ENCODE measurements around the gene H1-8. TPM values are rescaled to one million over a fixed set of nuclear protein-coding genes. Genes with fewer than 3 reads are reported as not detected.
"Not testable (repeated sequence)": the region's sequence is repeated elsewhere in the genome, so short reads cannot be mapped to it uniquely, and the experiment has no call there.

The H1-8 gene
- total RNA-seq, 2 donors from 2014 or later = not detected

DNA sequence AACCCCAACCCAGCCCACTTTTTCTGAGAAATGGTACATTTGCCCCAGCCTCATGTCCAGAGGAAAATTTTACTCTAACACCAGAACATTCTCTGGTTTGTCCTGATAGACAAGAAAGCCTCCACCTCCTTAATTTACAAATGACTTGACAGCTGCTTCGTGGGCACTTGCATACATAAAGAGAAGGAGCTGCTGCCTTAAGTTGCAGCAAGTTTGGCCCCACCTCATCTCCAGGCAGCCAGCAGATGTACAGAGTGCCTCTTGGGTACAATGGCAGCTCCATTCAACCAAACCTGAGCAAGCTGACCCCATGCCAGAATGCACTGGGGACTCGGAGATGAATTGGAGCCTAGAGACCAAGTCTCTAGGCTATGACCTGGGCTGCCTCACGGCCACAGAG lies 6.2 kb upstream of the H1-8 start:
- Histone ChIP-seq H3K27me3 (replicated peaks; ENCODE audit: insufficient read depth) (no peaks in the 10 kb centered on the region), H3K9me3 (no peaks in the 10 kb centered on the region), H3K4me1 (ENCODE audit: control insufficient read depth in 1 of 2, low read depth in 2 of 2) (no peaks in the 10 kb centered on the region), H3K27ac (no peak overlapping the region), H3K4me3 (no peak overlapping the region), H3K36me3 (no peaks in the 10 kb centered on the region)
- TF ChIP-seq, protein P1, sequence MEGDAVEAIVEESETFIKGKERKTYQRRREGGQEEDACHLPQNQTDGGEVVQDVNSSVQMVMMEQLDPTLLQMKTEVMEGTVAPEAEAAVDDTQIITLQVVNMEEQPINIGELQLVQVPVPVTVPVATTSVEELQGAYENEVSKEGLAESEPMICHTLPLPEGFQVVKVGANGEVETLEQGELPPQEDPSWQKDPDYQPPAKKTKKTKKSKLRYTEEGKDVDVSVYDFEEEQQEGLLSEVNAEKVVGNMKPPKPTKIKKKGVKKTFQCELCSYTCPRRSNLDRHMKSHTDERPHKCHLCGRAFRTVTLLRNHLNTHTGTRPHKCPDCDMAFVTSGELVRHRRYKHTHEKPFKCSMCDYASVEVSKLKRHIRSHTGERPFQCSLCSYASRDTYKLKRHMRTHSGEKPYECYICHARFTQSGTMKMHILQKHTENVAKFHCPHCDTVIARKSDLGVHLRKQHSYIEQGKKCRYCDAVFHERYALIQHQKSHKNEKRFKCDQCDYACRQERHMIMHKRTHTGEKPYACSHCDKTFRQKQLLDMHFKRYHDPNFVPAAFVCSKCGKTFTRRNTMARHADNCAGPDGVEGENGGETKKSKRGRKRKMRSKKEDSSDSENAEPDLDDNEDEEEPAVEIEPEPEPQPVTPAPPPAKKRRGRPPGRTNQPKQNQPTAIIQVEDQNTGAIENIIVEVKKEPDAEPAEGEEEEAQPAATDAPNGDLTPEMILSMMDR (IDR thresholded peaks at IDR 0.05) = no peak
- DNase-seq (ENCODE audit: low spot score) (no peak), ATAC-seq (ENCODE audit: insufficient number of reproducible peaks, low FRiP score, low read depth) (no peak)

DNA sequence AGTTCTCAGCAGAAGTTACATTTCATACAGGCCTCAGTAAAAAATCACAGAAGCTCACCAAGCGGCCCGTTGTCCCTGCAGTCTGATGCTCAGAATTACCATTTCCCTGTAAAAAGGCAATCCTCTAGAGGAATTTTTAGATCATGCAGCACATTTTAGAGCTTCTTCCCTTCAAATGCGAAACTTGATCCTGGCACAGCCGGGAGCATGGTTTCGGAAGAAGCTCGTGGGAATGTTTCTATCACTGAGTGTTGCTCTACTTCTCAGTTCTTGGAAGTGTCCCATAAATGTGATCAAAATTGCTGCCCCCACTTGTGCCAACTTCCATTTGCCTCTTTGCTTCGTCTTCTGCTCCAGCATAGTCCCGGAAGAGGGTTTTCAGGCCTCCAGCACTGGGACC lies 3.8 kb upstream of the H1-8 start:
- ATAC-seq (ENCODE audit: insufficient number of reproducible peaks, low FRiP score, low read depth) (no peak), DNase-seq (ENCODE audit: low spot score) (no peak)
- Histone ChIP-seq H3K4me3 (no peak overlapping the region), H3K27me3 (replicated peaks; ENCODE audit: insufficient read depth) (no peaks in the 10 kb centered on the region), H3K9me3 (no peaks in the 10 kb centered on the region), H3K4me1 (ENCODE audit: control insufficient read depth in 1 of 2, low read depth in 2 of 2) (no peaks in the 10 kb centered on the region), H3K27ac (no peak overlapping the region), H3K36me3 (no peaks in the 10 kb centered on the region)
- TF ChIP-seq, protein P1 (IDR thresholded peaks at IDR 0.05) = no peak

DNA sequence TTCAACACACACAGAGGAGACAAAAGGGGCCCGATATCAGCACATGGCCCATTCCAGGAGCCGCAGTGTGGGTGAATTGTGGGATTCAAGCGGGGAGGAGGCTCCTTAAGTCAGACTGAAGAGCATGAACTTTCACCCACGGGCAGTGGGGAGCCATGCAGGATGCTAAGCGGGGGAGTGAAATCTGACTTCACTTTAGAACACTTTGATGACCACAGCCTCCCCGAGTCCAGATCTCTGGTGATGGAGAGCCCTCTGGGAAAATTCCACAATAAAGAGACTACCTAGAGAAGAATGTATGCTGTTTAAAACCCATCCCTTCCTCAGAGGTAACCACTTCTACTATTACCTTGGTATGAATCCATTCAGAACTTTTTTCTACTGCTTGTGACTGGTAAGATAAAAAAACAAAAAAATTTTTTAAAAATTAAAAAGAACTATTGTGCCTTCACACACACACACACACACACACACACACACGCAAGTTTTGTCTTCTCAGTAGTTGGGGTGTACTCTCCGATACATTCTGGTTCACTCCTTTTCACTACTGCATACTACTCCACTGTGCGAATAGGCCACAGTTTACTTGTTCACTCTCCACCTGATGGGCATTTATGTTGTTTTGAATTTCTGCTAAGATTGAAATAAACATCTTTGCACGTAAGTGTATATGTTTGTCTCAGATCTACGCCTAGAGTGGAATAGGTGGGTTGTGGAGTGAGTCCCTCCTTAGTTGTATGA lies 2.0 kb upstream of the H1-8 start:
- no peak for ATAC-seq (ENCODE audit: insufficient number of reproducible peaks, low FRiP score, low read depth)
- TF ChIP-seq, protein P1 (IDR thresholded peaks at IDR 0.05) = no peak

DNA sequence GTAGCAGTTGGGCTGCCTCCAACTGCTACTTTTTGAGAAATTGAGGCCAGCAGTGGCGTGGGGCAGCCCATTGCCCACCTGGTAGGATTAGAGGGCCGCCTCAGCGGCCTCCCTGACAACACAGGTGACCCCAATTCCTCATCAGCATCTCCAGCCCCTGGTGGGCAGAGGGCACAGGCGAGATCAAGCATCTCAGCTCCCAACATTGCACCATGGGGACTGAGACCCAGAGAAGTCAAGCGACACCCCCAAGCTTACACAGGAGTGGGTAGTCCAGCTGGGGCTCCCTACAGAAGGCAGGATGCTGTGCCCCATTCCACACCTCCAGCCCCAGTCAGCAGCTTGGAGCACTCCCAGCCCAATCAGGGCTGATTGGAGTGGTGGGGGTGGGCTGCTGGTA lies 228 bp upstream of the H1-8 start:
- H3K27me3 ChIP-seq (replicated peaks; ENCODE audit: insufficient read depth) = no peaks in the 10 kb centered on the region
- no peaks in the 10 kb centered on the region for H3K4me1 ChIP-seq (ENCODE audit: control insufficient read depth in 1 of 2, low read depth in 2 of 2)
- H3K9me3 ChIP-seq = no peaks in the 10 kb centered on the region
- DNase-seq (ENCODE audit: low spot score) (no peak), ATAC-seq (ENCODE audit: insufficient number of reproducible peaks, low FRiP score, low read depth) (no peak)
- no peak overlapping the region for H3K27ac ChIP-seq
- H3K36me3 ChIP-seq = no peaks in the 10 kb centered on the region
- TF ChIP-seq, protein P1 (IDR thresholded peaks at IDR 0.05) = no peak
- H3K4me3 ChIP-seq = no peak overlapping the region

More for the DNA sequence above, 2.0 kb upstream of the H1-8 start:
- H3K27me3 ChIP-seq (replicated peaks; ENCODE audit: insufficient read depth) = no peaks in the 10 kb centered on the region
- no peak overlapping the region for H3K27ac ChIP-seq
- DNase-seq (ENCODE audit: low spot score) = no peak
- H3K4me1 ChIP-seq (ENCODE audit: control insufficient read depth in 1 of 2, low read depth in 2 of 2) = no peaks in the 10 kb centered on the region
- no peaks in the 10 kb centered on the region for H3K36me3 ChIP-seq
- no peak overlapping the region for H3K4me3 ChIP-seq
- no peaks in the 10 kb centered on the region for H3K9me3 ChIP-seq

DNA sequence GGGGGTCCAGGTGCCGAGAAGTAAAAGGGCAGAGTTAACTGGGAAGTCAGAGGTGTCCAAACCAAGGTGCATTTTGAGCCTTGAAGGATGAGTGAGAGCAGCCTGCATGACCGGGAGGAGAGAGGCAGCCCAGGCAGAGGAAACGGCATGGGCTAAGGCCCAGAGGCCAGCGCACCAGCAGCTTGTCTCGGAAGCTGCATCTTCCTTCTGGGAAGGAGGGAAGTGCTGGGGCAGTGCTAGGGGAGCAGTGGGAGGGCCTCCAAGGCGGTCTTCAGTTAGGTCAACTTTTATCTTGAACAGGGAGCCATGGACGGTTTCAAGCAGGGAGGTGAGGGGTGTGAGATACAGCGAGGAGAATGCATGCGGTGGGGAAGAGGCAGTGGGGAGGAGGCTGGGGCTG lies 1.0 kb downstream of the H1-8 start:
- no peaks in the 10 kb centered on the region for H3K27me3 ChIP-seq (replicated peaks; ENCODE audit: insufficient read depth)
- TF ChIP-seq, protein P1 (IDR thresholded peaks at IDR 0.05) = no peak
- H3K36me3 ChIP-seq = no peaks in the 10 kb centered on the region
- H3K4me1 ChIP-seq (ENCODE audit: control insufficient read depth in 1 of 2, low read depth in 2 of 2) = no peaks in the 10 kb centered on the region
- DNase-seq (ENCODE audit: low spot score) = no peak
- H3K27ac ChIP-seq = no peak overlapping the region
- no peaks in the 10 kb centered on the region for H3K9me3 ChIP-seq
- no peak for ATAC-seq (ENCODE audit: insufficient number of reproducible peaks, low FRiP score, low read depth)
- H3K4me3 ChIP-seq = no peak overlapping the region

DNA sequence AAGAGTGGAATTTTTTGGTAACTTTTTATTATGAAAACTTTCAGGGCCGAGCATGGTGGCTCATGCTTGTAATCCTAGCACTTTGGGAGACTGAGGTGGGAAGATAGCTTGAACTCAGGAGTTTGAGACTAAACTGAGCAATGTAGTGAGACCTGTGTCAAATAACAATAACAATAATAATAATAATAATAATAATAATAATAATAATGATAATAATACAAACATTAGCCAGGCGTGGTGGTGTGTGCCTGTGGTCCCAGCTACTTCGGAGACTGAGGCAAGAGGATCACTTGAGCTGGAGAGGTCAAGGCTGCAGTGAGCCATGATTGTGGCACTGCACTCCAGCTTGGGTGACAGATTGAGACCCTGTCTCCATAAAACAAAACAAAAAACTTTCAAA lies 3.0 kb downstream of the H1-8 start:
- not testable (repeated sequence) for DNase-seq (ENCODE audit: low spot score); H3K27me3 ChIP-seq (replicated peaks; ENCODE audit: insufficient read depth); H3K9me3 ChIP-seq; ATAC-seq (ENCODE audit: insufficient number of reproducible peaks, low FRiP score, low read depth); H3K4me3 ChIP-seq; H3K4me1 ChIP-seq (ENCODE audit: control insufficient read depth in 1 of 2, low read depth in 2 of 2); H3K27ac ChIP-seq; H3K36me3 ChIP-seq

All from thoracic aorta (tissue), 2 donors.